Right renal pelvis (tissue), 4 donors: ENCODE measurements around the gene PCDHGB1. TPM values are rescaled to one million over a fixed set of nuclear protein-coding genes. Genes with fewer than 3 reads are reported as not detected.
"Not testable (repeated sequence)": the region's sequence is repeated elsewhere in the genome, so short reads cannot be mapped to it uniquely, and the experiment has no call there.

Source experiments
- DNase-seq, 4 donors: peaks; one replicate each; pipeline ENCODE4 v3.0.0-alpha.2; 2013; ENCODE audit warnings: low read depth in 4 of 4, low spot score in 3 of 4, missing footprints in 1 of 4
- polyA plus RNA-seq, 4 donors: library from polyadenylated mRNA; unstranded; fragments of 120-200 nt; gene quantifications; one replicate each; pipeline ENCODE4 v1.2.1, GENCODE V29; 2013; ENCODE audit not compliant: insufficient read length in 4 of 4

Gene PCDHGB1
- polyA plus RNA-seq, 4 donors: 1.3 to 2.4 (median 2.0) TPM

GRCh38 chr5:141343953-141344463 lies 5.9 kb upstream of the PCDHGB1 start:
- no peak for DNase-seq

- DNase-seq: no peak
These were observed 4.6 kb upstream of the PCDHGB1 start for GRCh38 chr5:141345327-141345726.

GRCh38 chr5:141346017-141346416 lies 3.9 kb upstream of the PCDHGB1 start:
- DNase-seq: not testable (repeated sequence)

GRCh38 chr5:141351591-141351990 lies 1.7 kb downstream of the PCDHGB1 start:
- no peak for DNase-seq

GRCh38 chr5:141354900-141355469 lies 5.1 kb downstream of the PCDHGB1 start, which contains the start of gene PCDHGA4:
TSS of gene PCDHGA4 (plus strand) at chr5:141355021. CDS start at chr5:141355108, 87 bp downstream.
- no peak for DNase-seq

- DNase-seq: no peak
These were observed 5.7 kb downstream of the PCDHGB1 start for GRCh38 chr5:141355641-141356040.

GRCh38 chr5:141356133-141356532 lies 6.2 kb downstream of the PCDHGB1 start:
- no peak for DNase-seq

GRCh38 chr5:141356950-141357349 lies 7.1 kb downstream of the PCDHGB1 start:
- no peak for DNase-seq

- no peak for DNase-seq
These were observed 10.0 kb downstream of the PCDHGB1 start, which contains the start of gene PCDHGB2 for GRCh38 chr5:141359790-141360426. TSS of gene PCDHGB2 (plus strand) at chr5:141359994. CDS start at chr5:141360136, 142 bp downstream.

- DNase-seq: no peak
These were observed 10.8 kb downstream of the PCDHGB1 start for GRCh38 chr5:141360685-141361084.

GRCh38 chr5:141362719-141363118 lies 12.8 kb downstream of the PCDHGB1 start:
- DNase-seq: no peak

- DNase-seq: no peak
These were observed 14.2 kb downstream of the PCDHGB1 start, which contains the start of gene PCDHGA5 for GRCh38 chr5:141363952-141364660. TSS of gene PCDHGA5 (plus strand) at chr5:141364162. CDS start at chr5:141364331, 169 bp downstream.

- DNase-seq: no peak
These were observed 16.4 kb downstream of the PCDHGB1 start for GRCh38 chr5:141366016-141366896.

GRCh38 chr5:141369994-141370848 lies 20.3 kb downstream of the PCDHGB1 start, which contains the start of gene PCDHGB3:
TSS of gene PCDHGB3 (plus strand) at chr5:141370242. CDS start at chr5:141370395, 153 bp downstream.
- no peak for DNase-seq

- no peak for DNase-seq
These were observed 21.9 kb downstream of the PCDHGB1 start for GRCh38 chr5:141371572-141372475.

- no peak for DNase-seq
These were observed 23.9 kb downstream of the PCDHGB1 start, which contains the start of gene PCDHGA6 for GRCh38 chr5:141373673-141374317. TSS of gene PCDHGA6 (plus strand) at chr5:141373891. CDS start at chr5:141374084, 193 bp downstream.

GRCh38 chr5:141374627-141375026 lies 24.7 kb downstream of the PCDHGB1 start:
- no peak for DNase-seq
